Stomach (tissue), 9 donors: ENCODE measurements around the gene C17orf50. TPM values are rescaled to one million over a fixed set of nuclear protein-coding genes. Genes with fewer than 3 reads are reported as not detected.
A peak's percentile ranks its signal among the peaks of the same experiment; 100 is the strongest.

Experiments
- DNase-seq, 2 donors: peaks; one replicate each; pipeline versions ENCODE4 v3.0.0 to v3.0.0-alpha.2; 2013 to 2019
- H3K27ac ChIP-seq, 5 donors: fragments of 200-600 bp in 4 of 5; sonication (generic) in 4 of 5; one replicate each; pipeline ENCODE4 v1.5.1; 2013 to 2019; ENCODE audit warnings: mild to moderate bottlenecking in 1 of 5, moderate library complexity in 1 of 5
- H3K27me3 ChIP-seq, 3 donors: fragments of 200-600 bp; sonication (generic); one replicate each; pipeline ENCODE4 v1.5.1; 2017 to 2019; ENCODE audit warnings: mixed run types in 1 of 3
- H3K36me3 ChIP-seq, 4 donors: fragments of 200-600 bp; sonication (generic); 1 replicate in 3 of 4; 2 replicates in 1 of 4; pipeline ENCODE4 v1.5.1; 2016 to 2019
- H3K4me1 ChIP-seq, 4 donors: fragments of 200-600 bp; sonication (generic); one replicate each; pipeline ENCODE4 v1.5.1; 2016 to 2019
- H3K4me3 ChIP-seq, 4 donors: fragments of 200-600 bp; sonication (generic) in 3 of 4; one replicate each; pipeline ENCODE4 v1.5.1; 2016 to 2019; ENCODE audit warnings: mild to moderate bottlenecking in 1 of 4
- H3K9me3 ChIP-seq, 4 donors: fragments of 200-600 bp; sonication (generic); one replicate each; pipeline ENCODE4 v1.5.1; 2016 to 2019
- CTCF ChIP-seq, 7 experiments: fragments of 450-650 bp in 4 of 7; fragments of 200-600 bp in 3 of 7; sonication (generic) in 3 of 7; IDR thresholded peaks; one replicate each; pipeline ENCODE4 v1.5.1; 2016 to 2019; ENCODE audit warnings: antibody characterized with exemption in 7 of 7, control low read depth in 2 of 7, mild to moderate bottlenecking in 1 of 7
- EP300 ChIP-seq: sonication (generic); formaldehyde crosslinking; IDR thresholded peaks from one replicate; pipeline ENCODE4 v1.6.1; 2017; ENCODE audit warnings: antibody characterized with exemption
- POLR2A ChIP-seq, 4 donors: fragments of 450-650 bp; IDR thresholded peaks; one replicate each; pipeline ENCODE4 v1.6.1; 2016; ENCODE audit warnings: antibody characterized with exemption in 4 of 4, control low read depth in 2 of 4, mild to moderate bottlenecking in 1 of 4, moderate library complexity in 1 of 4
- POLR2AphosphoS5 ChIP-seq, 3 donors: sonication (generic); formaldehyde crosslinking; IDR thresholded peaks; one replicate each; pipeline ENCODE4 v1.6.1; 2016; ENCODE audit warnings: antibody characterized with exemption in 3 of 3
- WGBS, 5 donors: extraction: QIAGEN DNeasy Blood & Tissue Kit in 3 of 5; methylation state at CpG; one replicate each; pipeline versions ENCODE4 v1.1.5 to v1.1.7; 2013 to 2018; 5-methylcytosine and 5-hydroxymethylcytosine counted together
- intact Hi-C: fragments of 100-400 bp; cut with DNase I; formaldehyde crosslinking; loops from one replicate; pipeline ENCODE4 v1.15.1; 2023; ENCODE audit warnings: low total_unique reads
- polyA plus RNA-seq, 3 donors: library from polyadenylated mRNA; stranded (reverse); fragments of 200-250 nt; gene quantifications; one replicate each; pipeline ENCODE4 v1.2.3, GENCODE V29; 2013
- total RNA-seq, 5 donors: library from RNA; depleted of rRNA; stranded (reverse); fragments of >200 nt; gene quantifications; one replicate each; pipeline versions ENCODE4 v1.1.0 to v1.2.3, GENCODE V29; 2014 to 2016
- donor health status: healthy with polysubstance abuse.
- donor health status: Bipolar disorder and iron deficiency.
- donor health status: healthy.

Gene C17orf50
- total and polyA plus RNA-seq, 8 donors: not detected

GRCh38 chr17:35745749-35746320 lies 14.9 kb upstream of the C17orf50 start:
- no peak overlapping the region for H3K27ac ChIP-seq
- peaks cover 11 to 38% (median 31%) of the 10 kb centered on the region in 4 donors for H3K4me1 ChIP-seq
- no peaks in the 10 kb centered on the region for H3K36me3 ChIP-seq
- no peak overlapping the region for H3K4me3 ChIP-seq
- no peak for TF ChIP-seq POLR2A (IDR thresholded peaks at IDR 0.05)
- TF ChIP-seq POLR2AphosphoS5 (IDR thresholded peaks at IDR 0.05): no peak
- no peak for TF ChIP-seq CTCF (IDR thresholded peaks at IDR 0.05)
- no peak for TF ChIP-seq EP300
- 80 to 89% (median 84%) methylated on average over 6 to 15 of the region's 15 CpGs for WGBS, 5 donors
- peaks cover 11 to 97% (median 46%) of the 10 kb centered on the region in 3 donors for H3K27me3 ChIP-seq
- intact Hi-C loops: no loop called here
- H3K9me3 ChIP-seq: no peaks in the 10 kb centered on the region
- DNase-seq: no peak

GRCh38 chr17:35747540-35748017 lies 13.1 kb upstream of the C17orf50 start:
- intact Hi-C loops: no loop called here
- Histone ChIP-seq H3K4me3 (no peak overlapping the region), H3K9me3 (no peaks in the 10 kb centered on the region), H3K36me3 (no peaks in the 10 kb centered on the region), H3K27ac (no peak overlapping the region), H3K4me1 (peaks cover 6 to 33% (median 27%) of the 10 kb centered on the region in 4 donors), H3K27me3 (peaks cover 7 to 95% (median 28%) of the 10 kb centered on the region in 3 donors)
- WGBS, 5 donors: 10 to 30% (median 26%) methylated on average over 7 to 12 of the region's 12 CpGs
- DNase-seq: peak; percentile 85 to 92
- TF ChIP-seq POLR2A (IDR thresholded peaks at IDR 0.05) (no peak), CTCF (IDR thresholded peaks at IDR 0.05) (peak in 5 of 7 experiments; percentile 78 to 96 (median 91)), POLR2AphosphoS5 (IDR thresholded peaks at IDR 0.05) (peak in 1 of 3 donors; percentile 49)

- Histone ChIP-seq H3K4me1 (peaks cover 6 to 39% (median 34%) of the 10 kb centered on the region in 4 donors), H3K27me3 (peaks cover 7 to 91% (median 20%) of the 10 kb centered on the region in 3 donors), H3K36me3 (no peaks in the 10 kb centered on the region), H3K27ac (peak overlapping the region in 2 of 5 donors; percentile 5 to 13), H3K9me3 (no peaks in the 10 kb centered on the region), H3K4me3 (no peak overlapping the region)
- TF ChIP-seq CTCF (IDR thresholded peaks at IDR 0.05): no peak
- no peak for TF ChIP-seq EP300
- no peak for TF ChIP-seq POLR2A (IDR thresholded peaks at IDR 0.05)
- WGBS, 5 donors: 12 to 29% (median 17%) methylated on average over 1 to 4 of the region's 4 CpGs
- peak in 1 of 2 donors; percentile 88 for DNase-seq
- intact Hi-C loops: no loop called here
Observed at GRCh38 chr17:35748341-35748841, 12.3 kb upstream of the C17orf50 start.

- 80 to 88% (median 84%) methylated on average over 6 of the region's 6 CpGs for WGBS, 5 donors
- Histone ChIP-seq H3K27ac (no peak overlapping the region), H3K27me3 (peaks cover 7 to 86% (median 19%) of the 10 kb centered on the region in 3 donors), H3K4me1 (peaks cover 6 to 39% (median 34%) of the 10 kb centered on the region in 4 donors), H3K4me3 (no peak overlapping the region), H3K9me3 (no peaks in the 10 kb centered on the region), H3K36me3 (no peaks in the 10 kb centered on the region)
- no peak for DNase-seq
- no peak for TF ChIP-seq POLR2A (IDR thresholded peaks at IDR 0.05)
- TF ChIP-seq POLR2AphosphoS5 (IDR thresholded peaks at IDR 0.05): no peak
- no peak for TF ChIP-seq EP300
- TF ChIP-seq CTCF (IDR thresholded peaks at IDR 0.05): no peak
- intact Hi-C loops: no loop called here
Observed at GRCh38 chr17:35748979-35749378, 11.7 kb upstream of the C17orf50 start.
